Neural progenitor cell (in vitro differentiated cells): Measurements from ENCODE around the gene GPR151.

Source experiments
- EZH2 ChIP-seq: fragments of 200-600 bp; sonication (generic); IDR thresholded peaks from 2 replicates; pipeline ENCODE4 v1.6.1; 2017; ENCODE audit warnings: antibody characterized with exemption, mild to moderate bottlenecking, moderate library complexity
- EZH2phosphoT487 ChIP-seq: fragments of 200-600 bp; sonication (generic); IDR thresholded peaks from 2 replicates; pipeline ENCODE4 v1.6.1; 2017; ENCODE audit warnings: antibody characterized with exemption
- TF ChIP-seq, protein P1 (sequence below): fragments of 200-600 bp; sonication (generic); IDR thresholded peaks from 2 replicates; pipeline ENCODE4 v1.5.1; 2017; ENCODE audit warnings: antibody characterized with exemption, mild to moderate bottlenecking

DNA sequence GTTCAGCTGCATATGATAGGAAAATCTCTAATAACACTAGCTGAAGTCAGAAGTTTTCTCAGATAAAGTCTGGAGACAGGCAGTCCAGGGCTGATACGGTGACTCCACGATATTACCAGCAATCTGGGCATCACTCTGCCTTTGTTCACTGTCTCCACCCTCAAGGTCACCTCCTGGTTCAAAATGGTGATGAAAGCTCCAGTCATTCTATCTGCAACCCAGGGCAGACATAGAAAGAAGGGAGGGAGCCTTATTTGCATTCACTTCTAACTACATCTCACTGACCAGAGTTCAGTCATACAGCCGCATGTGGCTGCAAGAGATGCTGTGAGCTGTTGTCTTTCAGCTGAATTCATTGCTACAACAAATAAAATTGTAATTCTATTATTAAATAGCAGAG, 22.4 kb upstream of the GPR151 start:
- TF ChIP-seq, protein P1, sequence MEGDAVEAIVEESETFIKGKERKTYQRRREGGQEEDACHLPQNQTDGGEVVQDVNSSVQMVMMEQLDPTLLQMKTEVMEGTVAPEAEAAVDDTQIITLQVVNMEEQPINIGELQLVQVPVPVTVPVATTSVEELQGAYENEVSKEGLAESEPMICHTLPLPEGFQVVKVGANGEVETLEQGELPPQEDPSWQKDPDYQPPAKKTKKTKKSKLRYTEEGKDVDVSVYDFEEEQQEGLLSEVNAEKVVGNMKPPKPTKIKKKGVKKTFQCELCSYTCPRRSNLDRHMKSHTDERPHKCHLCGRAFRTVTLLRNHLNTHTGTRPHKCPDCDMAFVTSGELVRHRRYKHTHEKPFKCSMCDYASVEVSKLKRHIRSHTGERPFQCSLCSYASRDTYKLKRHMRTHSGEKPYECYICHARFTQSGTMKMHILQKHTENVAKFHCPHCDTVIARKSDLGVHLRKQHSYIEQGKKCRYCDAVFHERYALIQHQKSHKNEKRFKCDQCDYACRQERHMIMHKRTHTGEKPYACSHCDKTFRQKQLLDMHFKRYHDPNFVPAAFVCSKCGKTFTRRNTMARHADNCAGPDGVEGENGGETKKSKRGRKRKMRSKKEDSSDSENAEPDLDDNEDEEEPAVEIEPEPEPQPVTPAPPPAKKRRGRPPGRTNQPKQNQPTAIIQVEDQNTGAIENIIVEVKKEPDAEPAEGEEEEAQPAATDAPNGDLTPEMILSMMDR = no peak
- TF ChIP-seq EZH2 (no peak), EZH2phosphoT487 (no peak)
